Measurements from ENCODE around the gene CIAO2B.

DNA sequence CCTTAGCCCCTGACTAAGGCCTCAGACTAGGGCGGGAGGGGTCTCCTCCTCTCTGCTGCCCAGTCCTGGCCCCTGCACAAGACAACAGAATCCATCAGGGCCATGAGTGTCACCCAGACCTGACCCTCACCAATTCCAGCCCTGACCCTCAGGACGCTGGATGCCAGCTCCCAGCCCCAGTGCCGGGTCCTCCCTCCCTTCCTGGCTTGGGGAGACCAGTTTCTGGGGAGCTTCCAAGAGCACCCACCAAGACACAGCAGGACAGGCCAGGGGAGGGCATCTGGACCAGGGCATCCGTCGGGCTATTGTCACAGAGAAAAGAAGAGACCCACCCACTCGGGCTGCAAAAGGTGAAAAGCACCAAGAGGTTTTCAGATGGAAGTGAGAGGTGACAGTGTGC, 39.5 kb upstream of the CIAO2B start:
- TF ChIP-seq CTCF (IDR thresholded peaks at IDR 0.05; ENCODE audit: borderline replicate concordance, extremely low read depth, low read length, poor library complexity, severe bottlenecking) (no peak), EZH2 (IDR thresholded peaks at IDR 0.05; ENCODE audit: borderline replicate concordance, low read depth, low read length, severe bottlenecking) (no peak)

Data from DND-41 (cell line).